WTC11 (cell line): Measurements from ENCODE around the gene NDRG2. TPM values are rescaled to one million over a fixed set of nuclear protein-coding genes. Genes with fewer than 3 reads are reported as not detected.
A peak's percentile ranks its signal among the peaks of the same experiment; 100 is the strongest.

Experiments used
- ATAC-seq: fragments of 200-7000 bp; cut with Tn5 transposase; 2 replicates; pipeline ENCODE4 v1.10.0; 2021; ENCODE audit warnings: mild to moderate bottlenecking, moderate library complexity
- CTCF ChIA-PET: fragments of 300-600 bp; sonication (Branson Sonifier 250); formaldehyde crosslinking; loops from one replicate; lab custom pipeline; 2021; ENCODE audit warnings: antibody characterized with exemption; lab: Charles Lee
- POLR2A ChIA-PET: fragments of 350-600 bp; sonication (Branson Sonifier 250); formaldehyde crosslinking; loops from one replicate; lab custom pipeline; 2021; ENCODE audit warnings: antibody characterized with exemption; lab: Charles Lee
- DNase-seq: peaks from one replicate; pipeline ENCODE4 v3.0.0; 2021; ENCODE audit warnings: low spot score
- H3K27ac Mint-ChIP-seq: 2 replicates; pipeline ENCODE4 v1.8.0; 2021; ENCODE audit warnings: mixed read lengths
- H3K27me3 Mint-ChIP-seq: 2 replicates; pipeline ENCODE4 v1.8.0; 2021; ENCODE audit warnings: low read depth, mild to moderate bottlenecking, moderate library complexity, mixed read lengths
- H3K36me3 Mint-ChIP-seq: 2 replicates; pipeline ENCODE4 v1.8.0; 2021; ENCODE audit warnings: mixed read lengths
- H3K4me1 Mint-ChIP-seq: 2 replicates; pipeline ENCODE4 v1.8.0; 2022; ENCODE audit warnings: mixed read lengths
- H3K4me3 Mint-ChIP-seq: 2 replicates; pipeline ENCODE4 v1.8.0; 2021; ENCODE audit warnings: mild to moderate bottlenecking, moderate library complexity, mixed read lengths
- H3K9me3 Mint-ChIP-seq: 2 replicates; pipeline ENCODE4 v1.8.0; 2021; ENCODE audit warnings: mixed read lengths
- ARID4B ChIP-seq: sonication (generic); formaldehyde crosslinking; IDR thresholded peaks from 2 replicates; pipeline ENCODE4 v1.8.0; 2023; ENCODE audit warnings: missing genetic modification reagents, mild to moderate bottlenecking, borderline replicate concordance
- ATF3 ChIP-seq: sonication (generic); formaldehyde crosslinking; conservative IDR thresholded peaks from 2 replicates; pipeline ENCODE4 v1.8.1; 2022; ENCODE audit warnings: mild to moderate bottlenecking, missing genetic modification reagents
- E2F4 ChIP-seq: sonication (generic); formaldehyde crosslinking; IDR thresholded peaks from 2 replicates; pipeline ENCODE4 v1.8.1; 2022; ENCODE audit warnings: low read depth, mild to moderate bottlenecking, moderate library complexity, missing genetic modification reagents, borderline replicate concordance
- ETV6 ChIP-seq: sonication (generic); formaldehyde crosslinking; IDR thresholded peaks from 2 replicates; pipeline ENCODE4 v1.8.1; 2022; ENCODE audit warnings: mild to moderate bottlenecking, missing genetic modification reagents
- FOXK1 ChIP-seq: sonication (generic); formaldehyde crosslinking; IDR thresholded peaks from 2 replicates; pipeline ENCODE4 v1.8.0; 2022; ENCODE audit warnings: mild to moderate bottlenecking, moderate library complexity, missing genetic modification reagents
- FOXP4 ChIP-seq: sonication (generic); formaldehyde crosslinking; IDR thresholded peaks from 2 replicates; pipeline ENCODE4 v1.8.0; 2022; ENCODE audit warnings: mild to moderate bottlenecking, missing genetic modification reagents
- GABPB1 ChIP-seq: sonication (generic); formaldehyde crosslinking; IDR thresholded peaks from 2 replicates; pipeline ENCODE4 v1.8.1; 2023; ENCODE audit warnings: mild to moderate bottlenecking, missing genetic modification reagents
- GRHL2 ChIP-seq: fragments of 250-450 bp; sonication (Bioruptor Pico); IDR thresholded peaks from 2 replicates; pipeline ENCODE4 v1.8.0; 2022; ENCODE audit warnings: mild to moderate bottlenecking, moderate library complexity; ENCODE audit not compliant: insufficient replicate concordance, severe bottlenecking
- HMGXB4 ChIP-seq: sonication (generic); formaldehyde crosslinking; IDR thresholded peaks from 2 replicates; pipeline ENCODE4 v1.8.1; 2023; ENCODE audit warnings: mild to moderate bottlenecking, moderate library complexity, missing genetic modification reagents
- JUN ChIP-seq: sonication (generic); formaldehyde crosslinking; IDR thresholded peaks from 2 replicates; pipeline ENCODE4 v1.8.0; 2023; ENCODE audit warnings: mild to moderate bottlenecking, missing genetic modification reagents
- MAX ChIP-seq: sonication (generic); formaldehyde crosslinking; IDR thresholded peaks from 2 replicates; pipeline ENCODE4 v1.8.0; 2022; ENCODE audit warnings: mild to moderate bottlenecking, missing genetic modification reagents
- MYBL2 ChIP-seq: sonication (generic); formaldehyde crosslinking; IDR thresholded peaks from 2 replicates; pipeline ENCODE4 v1.8.1; 2023; ENCODE audit warnings: mild to moderate bottlenecking, moderate library complexity, missing genetic modification reagents
- PREB ChIP-seq: sonication (generic); formaldehyde crosslinking; IDR thresholded peaks from 2 replicates; pipeline ENCODE4 v1.8.1; 2022; ENCODE audit warnings: mild to moderate bottlenecking, missing genetic modification reagents, moderate library complexity, borderline replicate concordance
- USF1 ChIP-seq: sonication (generic); formaldehyde crosslinking; IDR thresholded peaks from 2 replicates; pipeline ENCODE4 v1.8.0; 2022; ENCODE audit warnings: mild to moderate bottlenecking, missing genetic modification reagents
- ZNF232 ChIP-seq: sonication (generic); formaldehyde crosslinking; IDR thresholded peaks from 2 replicates; pipeline ENCODE4 v1.8.0; 2022; ENCODE audit warnings: mild to moderate bottlenecking, missing genetic modification reagents
- ZNF281 ChIP-seq: sonication (generic); formaldehyde crosslinking; IDR thresholded peaks from 2 replicates; pipeline ENCODE4 v1.8.0; 2023; ENCODE audit warnings: mild to moderate bottlenecking, missing genetic modification reagents
- ZNF423 ChIP-seq: fragments of 250-450 bp; sonication (Bioruptor Pico); IDR thresholded peaks from 2 replicates; pipeline ENCODE4 v2.1.2; 2022; ENCODE audit warnings: mild to moderate bottlenecking, moderate library complexity
- total RNA-seq: library from RNA; stranded (reverse); gene quantifications from 3 replicates; pipeline ENCODE4 v1.2.3, GENCODE V29; 2021

NDRG2 gene
- total RNA-seq, 1 experiment from 2014 or later = 32.2 TPM

GRCh38 chr14:21070610-21071224 lies 45.9 kb upstream of the NDRG2 start:
- Mint-ChIP-seq H3K27me3 (peaks cover 4% of the 10 kb centered on the region; the same call in 1 of the 2 replicates), H3K9me3 (no peaks in the 10 kb centered on the region), H3K4me1 (peaks cover 33% of the 10 kb centered on the region), H3K27ac (peak overlapping the region; percentile 80), H3K36me3 (peaks cover 21% of the 10 kb centered on the region), H3K4me3 (peak overlapping the region; percentile 89)
- peak; percentile 42 for TF ChIP-seq MAX (CRISPR knock-in tag)
- TF ChIP-seq ZNF232 (CRISPR knock-in tag) = no peak
- peak; percentile 40; the same call in 1 of the 2 replicates for TF ChIP-seq ZNF423 (CRISPR knock-in tag)
- TF ChIP-seq GRHL2 (CRISPR knock-in tag) = no peak
- TF ChIP-seq USF1 (CRISPR knock-in tag) = peak; percentile 23; the same call in 1 of the 2 replicates
- 0 out of 2 replicates have a peak, but pooled peaks have one; percentile 15 for TF ChIP-seq ETV6 (CRISPR knock-in tag)
- no peak for TF ChIP-seq E2F4 (CRISPR knock-in tag)
- peak; percentile 56; the same call in 1 of the 2 replicates for TF ChIP-seq ARID4B (CRISPR knock-in tag)
- 0 out of 2 replicates have a peak, but pooled peaks have one; percentile 32 for TF ChIP-seq PREB
- TF ChIP-seq FOXP4 (CRISPR knock-in tag) = peak; percentile 5; the same call in 1 of the 2 replicates
- TF ChIP-seq JUN (CRISPR knock-in tag) = 0 out of 2 replicates have a peak, but pooled peaks have one; percentile 19
- TF ChIP-seq MYBL2 (CRISPR knock-in tag) = peak; percentile 43; the same call in 1 of the 2 replicates
- TF ChIP-seq ZNF281 (CRISPR knock-in tag) = peak; percentile 58
- TF ChIP-seq FOXK1 = peak; percentile 69; the same call in 1 of the 2 replicates
- peak; percentile 14; the same call in 1 of the 2 replicates for TF ChIP-seq HMGXB4 (CRISPR knock-in tag)
- 0 out of 2 replicates have a peak, but pooled peaks have one; percentile 25 for TF ChIP-seq GABPB1 (CRISPR knock-in tag)
- no peak for TF ChIP-seq ATF3 (CRISPR knock-in tag)
- ChIA-PET POLR2A (interaction anchor here (0.5 to 3.0 kb wide), 17 partner anchors 11 to 728 kb away, joined by 3 to 74 read pairs (median 7); partner anchors contain the start of genes PARP2 and TMEM253), CTCF (interaction anchor here (0.5 to 4.6 kb wide), 25 partner anchors 9 to 649 kb away, joined by 3 to 165 read pairs (median 12); partner anchors contain the start of genes SLC39A2, TMEM253 and ZNF219)
- peak; percentile 73 for DNase-seq
- peak; percentile 34 for ATAC-seq
